Uterus (tissue), 4 donors: Measurements from ENCODE around the gene BACE2. TPM values are rescaled to one million over a fixed set of nuclear protein-coding genes. Genes with fewer than 3 reads are reported as not detected.
"Not testable (repeated sequence)": the region's sequence is repeated elsewhere in the genome, so short reads cannot be mapped to it uniquely, and the experiment has no call there.

Source experiments
- DNase-seq, 2 donors: peaks; one replicate each; pipeline ENCODE4 v3.0.0-alpha.2; 2019 to 2020
- H3K27ac ChIP-seq, 2 donors: fragments of 200-600 bp; sonication (generic); 1 replicate in 1 of 2; 2 replicates in 1 of 2; pipeline ENCODE4 v1.5.1; 2016 to 2018
- H3K27me3 ChIP-seq, 2 donors: fragments of 200-600 bp; sonication (generic); one replicate each; pipeline ENCODE4 v1.5.1; 2018 to 2019; ENCODE audit warnings: control low read depth in 1 of 2
- H3K36me3 ChIP-seq, 2 donors: fragments of 200-600 bp; sonication (generic); one replicate each; pipeline ENCODE4 v1.5.1; 2019; ENCODE audit warnings: control low read depth in 1 of 2
- H3K4me1 ChIP-seq, 2 donors: fragments of 200-600 bp; sonication (generic); one replicate each; pipeline ENCODE4 v1.5.1; 2018 to 2019; ENCODE audit warnings: control low read depth in 1 of 2
- H3K4me3 ChIP-seq, 2 donors: fragments of 200-600 bp; sonication (generic); 1 replicate in 1 of 2; 2 replicates in 1 of 2; pipeline ENCODE4 v1.5.1; 2018 to 2019; ENCODE audit warnings: mild to moderate bottlenecking in 1 of 2
- H3K9me3 ChIP-seq, 2 donors: fragments of 200-600 bp; sonication (generic); one replicate each; pipeline ENCODE4 v1.5.1; 2019; ENCODE audit warnings: control low read depth in 1 of 2
- POLR2A ChIP-seq, 2 donors: fragments of 450-650 bp; IDR thresholded peaks; one replicate each; pipeline ENCODE4 v1.6.1; 2016; ENCODE audit warnings: antibody characterized with exemption in 2 of 2, mild to moderate bottlenecking in 1 of 2, moderate library complexity in 1 of 2
- intact Hi-C: fragments of 100-400 bp; cut with DNase I; formaldehyde crosslinking; loops from one replicate; pipeline ENCODE4 v1.15.1; 2023; ENCODE audit warnings: low total_unique reads
- total RNA-seq, 4 donors: library from RNA; depleted of rRNA in 3 of 4; stranded (reverse); fragments of >200 nt in 3 of 4; gene quantifications; one replicate each; pipeline versions ENCODE4 v1.1.0 to v1.2.4, GENCODE V29; 2014 to 2023
- TF ChIP-seq, protein P1 (sequence below), 4 experiments: fragments of 200-600 bp in 2 of 4; fragments of 450-650 bp in 2 of 4; sonication (generic) in 2 of 4; IDR thresholded peaks; one replicate each; pipeline ENCODE4 v1.5.1; 2016 to 2019; ENCODE audit warnings: antibody characterized with exemption in 4 of 4, mild to moderate bottlenecking in 2 of 4, moderate library complexity in 1 of 4
- donor health status: DM: yes; HTN: yes; CAD: no.

Gene BACE2
- total RNA-seq, 4 donors from 2014 or later, result 22.8 to 98.8 (median 76.5) TPM

DNA sequence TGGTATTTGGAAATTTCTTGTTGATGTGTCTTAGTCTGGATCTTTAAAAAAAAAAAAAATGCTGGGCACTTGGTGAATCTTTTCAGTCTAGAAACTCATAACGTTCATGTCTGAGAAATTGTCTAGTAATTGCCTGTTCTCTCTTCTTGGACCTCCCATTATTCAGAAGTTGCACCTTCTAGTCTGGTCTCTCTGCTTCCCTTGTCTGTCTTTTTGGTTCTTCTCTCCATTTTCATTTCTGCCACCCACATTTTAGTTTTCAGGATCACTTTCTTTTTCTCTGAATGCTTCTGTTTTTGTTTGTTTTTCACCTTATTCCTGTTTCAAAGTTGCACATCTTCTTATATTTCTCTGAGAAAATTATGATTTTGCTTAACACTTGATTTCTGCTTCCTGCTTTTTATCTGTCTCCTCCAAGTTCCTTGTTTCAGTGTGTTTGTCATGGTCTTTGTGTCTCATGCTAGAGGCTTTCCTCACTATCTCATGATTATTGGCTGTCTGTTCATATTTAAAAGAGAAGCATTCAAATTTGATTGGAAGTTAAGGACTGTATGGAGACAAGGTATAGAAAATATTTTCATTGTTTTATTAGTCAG is 21.3 kb downstream of the BACE2 start:
- H3K27ac ChIP-seq, result no peak overlapping the region
- H3K4me3 ChIP-seq, result no peak overlapping the region
- intact Hi-C loops, result no loop called here
- DNase-seq, result no peak
- no peaks in the 10 kb centered on the region for H3K27me3 ChIP-seq
- no peaks in the 10 kb centered on the region for H3K9me3 ChIP-seq
- H3K4me1 ChIP-seq, result no peaks in the 10 kb centered on the region
- H3K36me3 ChIP-seq, result no peaks in the 10 kb centered on the region
- TF ChIP-seq POLR2A (IDR thresholded peaks at IDR 0.05), result no peak
- TF ChIP-seq, protein P1, sequence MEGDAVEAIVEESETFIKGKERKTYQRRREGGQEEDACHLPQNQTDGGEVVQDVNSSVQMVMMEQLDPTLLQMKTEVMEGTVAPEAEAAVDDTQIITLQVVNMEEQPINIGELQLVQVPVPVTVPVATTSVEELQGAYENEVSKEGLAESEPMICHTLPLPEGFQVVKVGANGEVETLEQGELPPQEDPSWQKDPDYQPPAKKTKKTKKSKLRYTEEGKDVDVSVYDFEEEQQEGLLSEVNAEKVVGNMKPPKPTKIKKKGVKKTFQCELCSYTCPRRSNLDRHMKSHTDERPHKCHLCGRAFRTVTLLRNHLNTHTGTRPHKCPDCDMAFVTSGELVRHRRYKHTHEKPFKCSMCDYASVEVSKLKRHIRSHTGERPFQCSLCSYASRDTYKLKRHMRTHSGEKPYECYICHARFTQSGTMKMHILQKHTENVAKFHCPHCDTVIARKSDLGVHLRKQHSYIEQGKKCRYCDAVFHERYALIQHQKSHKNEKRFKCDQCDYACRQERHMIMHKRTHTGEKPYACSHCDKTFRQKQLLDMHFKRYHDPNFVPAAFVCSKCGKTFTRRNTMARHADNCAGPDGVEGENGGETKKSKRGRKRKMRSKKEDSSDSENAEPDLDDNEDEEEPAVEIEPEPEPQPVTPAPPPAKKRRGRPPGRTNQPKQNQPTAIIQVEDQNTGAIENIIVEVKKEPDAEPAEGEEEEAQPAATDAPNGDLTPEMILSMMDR (IDR thresholded peaks at IDR 0.05), result no peak

DNA sequence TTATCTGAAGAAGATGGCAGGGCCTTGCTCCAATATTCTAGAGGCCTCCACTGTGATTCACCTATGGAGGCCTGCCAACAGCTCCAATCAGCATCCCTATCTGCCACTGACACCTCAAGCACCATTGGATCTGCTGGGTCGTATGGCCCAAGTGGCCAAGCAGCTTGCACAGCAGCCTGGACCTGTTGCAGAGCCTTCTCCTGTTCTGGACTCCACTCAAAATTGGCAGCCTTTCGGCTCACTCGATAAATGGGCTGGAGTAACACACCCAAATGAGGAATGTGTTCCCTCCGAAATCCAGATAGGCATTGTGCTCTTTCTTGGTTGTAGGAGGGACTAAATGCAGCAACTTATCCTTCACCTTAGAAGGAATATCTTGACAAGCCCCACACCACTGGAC is 24.6 kb downstream of the BACE2 start:
- H3K36me3 ChIP-seq, H3K4me1 ChIP-seq, intact Hi-C loops, H3K27me3 ChIP-seq, H3K27ac ChIP-seq, DNase-seq, H3K4me3 ChIP-seq, H3K9me3 ChIP-seq: not testable (repeated sequence)

DNA sequence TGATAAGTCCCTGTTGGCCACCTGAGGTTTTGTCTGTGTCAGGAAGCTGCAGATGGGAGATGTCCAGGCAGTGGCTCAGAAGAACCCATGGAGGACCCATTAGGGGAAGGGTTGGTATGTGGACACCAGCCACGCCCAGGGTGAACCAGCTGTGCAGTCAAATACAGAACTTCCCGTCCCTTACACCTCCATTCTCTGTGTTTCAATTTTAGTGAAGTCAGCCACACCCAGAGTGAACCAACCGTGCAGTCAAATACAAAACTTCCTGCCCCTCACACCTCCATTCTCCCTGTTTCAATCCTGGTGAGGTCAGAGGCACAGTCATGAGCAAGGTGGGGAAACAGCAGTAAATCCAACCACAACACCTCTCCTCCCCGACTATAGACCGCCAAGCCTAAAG is 27.4 kb downstream of the BACE2 start:
- no peaks in the 10 kb centered on the region for H3K4me1 ChIP-seq
- H3K27me3 ChIP-seq, result no peaks in the 10 kb centered on the region
- no peak overlapping the region for H3K4me3 ChIP-seq
- TF ChIP-seq POLR2A (IDR thresholded peaks at IDR 0.05), result no peak
- TF ChIP-seq, protein P1 (IDR thresholded peaks at IDR 0.05), result no peak
- H3K27ac ChIP-seq, result no peak overlapping the region
- no peaks in the 10 kb centered on the region for H3K9me3 ChIP-seq
- intact Hi-C loops, result no loop called here
- no peaks in the 10 kb centered on the region for H3K36me3 ChIP-seq
- no peak for DNase-seq

DNA sequence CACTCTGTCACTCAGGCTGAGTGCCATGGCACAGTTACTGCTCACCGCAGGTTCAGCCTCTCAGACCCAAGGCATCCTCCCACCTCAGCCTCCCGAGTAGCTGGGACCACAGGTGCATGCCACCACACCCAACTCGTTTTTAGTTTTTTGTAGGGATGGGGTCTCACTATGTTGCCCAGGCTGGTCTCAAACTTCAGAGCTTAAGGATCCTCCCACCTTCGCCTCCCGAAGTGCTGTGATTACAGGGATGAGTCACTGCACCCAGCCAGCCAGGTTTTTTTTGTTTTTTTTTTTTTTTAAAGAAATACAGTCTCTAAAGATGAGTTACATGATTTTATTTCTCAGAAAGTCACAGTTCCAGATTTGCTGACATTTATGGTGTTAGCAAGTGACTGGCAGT is 29.0 kb downstream of the BACE2 start:
- Histone ChIP-seq H3K36me3 (no peaks in the 10 kb centered on the region), H3K27me3 (no peaks in the 10 kb centered on the region), H3K9me3 (no peaks in the 10 kb centered on the region), H3K4me1 (no peaks in the 10 kb centered on the region), H3K4me3 (no peak overlapping the region), H3K27ac (no peak overlapping the region)
- intact Hi-C loops, result no loop called here
- no peak for TF ChIP-seq POLR2A (IDR thresholded peaks at IDR 0.05)
- TF ChIP-seq, protein P1 (IDR thresholded peaks at IDR 0.05), result no peak
- no peak for DNase-seq

DNA sequence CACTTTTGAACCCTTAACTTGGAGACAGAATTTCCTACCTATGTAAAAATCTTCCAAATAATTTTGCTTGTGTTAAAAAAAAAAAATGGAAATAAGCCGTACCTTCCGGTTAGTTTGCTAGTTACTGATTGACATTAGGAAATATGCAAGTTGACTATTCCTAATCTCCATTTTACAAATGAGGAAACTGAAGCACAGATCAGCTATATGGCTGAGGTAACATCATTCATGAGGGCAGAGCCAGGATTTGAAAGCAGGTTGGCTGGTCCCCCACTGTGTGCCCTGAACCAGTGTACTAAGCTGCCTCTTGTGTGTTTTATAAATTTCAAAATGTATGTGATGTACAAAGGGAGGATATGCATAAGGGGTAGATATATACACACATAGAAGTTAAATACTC is 29.6 kb downstream of the BACE2 start:
- Histone ChIP-seq H3K4me1 (no peaks in the 10 kb centered on the region), H3K27me3 (no peaks in the 10 kb centered on the region), H3K36me3 (no peaks in the 10 kb centered on the region), H3K27ac (no peak overlapping the region), H3K9me3 (no peaks in the 10 kb centered on the region), H3K4me3 (no peak overlapping the region)
- no peak for DNase-seq
- intact Hi-C loops, result no loop called here
- TF ChIP-seq, protein P1 (IDR thresholded peaks at IDR 0.05), result no peak
- TF ChIP-seq POLR2A (IDR thresholded peaks at IDR 0.05), result no peak

- not testable (repeated sequence) for H3K9me3 ChIP-seq, DNase-seq, H3K27me3 ChIP-seq
Observed at GRCh38 chr21:41198647-41199046, 30.7 kb downstream of the BACE2 start.

More at GRCh38 chr21:41198647-41199046, 30.7 kb downstream of the BACE2 start:
- H3K36me3 ChIP-seq, H3K4me3 ChIP-seq, intact Hi-C loops, H3K4me1 ChIP-seq, H3K27ac ChIP-seq: not testable (repeated sequence)
